SHP77 (cell line): ENCODE measurements around the gene FOXN3.

Source experiments
- DNase-seq, 2 experiments: peaks; one replicate each; lab custom pipeline; 2025; lab: John Stamatoyannopoulos, UW

FOXN3 gene

GRCh38 chr14:89417091-89417464, at the start of gene FOXN3:
Gene FOXN3 (minus strand): TSS chr14:89417233. CDS start chr14:89412476, 4,757 bp downstream.
- DNase-seq: peak; percentile 82 to 87

- no peak for DNase-seq
Measured at GRCh38 chr14:89466484-89466883, 49.5 kb upstream of the FOXN3 start.

GRCh38 chr14:89465876-89466275, 48.8 kb upstream of the FOXN3 start:
- DNase-seq: no peak

GRCh38 chr14:89461256-89461655, 44.2 kb upstream of the FOXN3 start:
- no peak for DNase-seq

- no peak for DNase-seq
Measured at GRCh38 chr14:89458713-89459420, 41.8 kb upstream of the FOXN3 start.

GRCh38 chr14:89457007-89457406, 40.0 kb upstream of the FOXN3 start:
- no peak for DNase-seq

- no peak for DNase-seq
Measured at GRCh38 chr14:89455412-89455811, 38.4 kb upstream of the FOXN3 start.

- DNase-seq: no peak
Measured at GRCh38 chr14:89454996-89455395, 38.0 kb upstream of the FOXN3 start.

GRCh38 chr14:89452281-89452680, 35.2 kb upstream of the FOXN3 start:
- DNase-seq: no peak

GRCh38 chr14:89451229-89451628, 34.2 kb upstream of the FOXN3 start:
- no peak for DNase-seq

GRCh38 chr14:89447182-89447944, 30.3 kb upstream of the FOXN3 start:
- no peak for DNase-seq

- DNase-seq: no peak
Measured at GRCh38 chr14:89445273-89445973, 28.4 kb upstream of the FOXN3 start.

GRCh38 chr14:89444516-89445125, 27.6 kb upstream of the FOXN3 start:
- no peak for DNase-seq

GRCh38 chr14:89444044-89444443, 27.0 kb upstream of the FOXN3 start:
- no peak for DNase-seq

- DNase-seq: no peak
Measured at GRCh38 chr14:89443042-89443629, 26.1 kb upstream of the FOXN3 start.

GRCh38 chr14:89442280-89442679, 25.2 kb upstream of the FOXN3 start:
- DNase-seq: no peak

- DNase-seq: no peak
Measured at GRCh38 chr14:89440986-89441909, 24.2 kb upstream of the FOXN3 start.

GRCh38 chr14:89435892-89436656, 19.0 kb upstream of the FOXN3 start:
- no peak for DNase-seq

- DNase-seq: no peak
Measured at GRCh38 chr14:89435492-89435891, 18.5 kb upstream of the FOXN3 start.

- peak in 1 of 2 experiments; percentile 6 for DNase-seq
Measured at GRCh38 chr14:89432226-89432625, 15.2 kb upstream of the FOXN3 start.
